ENCODE measurements around the gene PGBD5. TPM values are rescaled to one million over a fixed set of nuclear protein-coding genes. Genes with fewer than 3 reads are reported as not detected.

Gene PGBD5
- total and polyA plus RNA-seq, 2 of the 13 experiments (the other 11 are each of a cell fraction or from before 2014, with no cell fraction given), result 0.04 to 0.13 TPM

DNA sequence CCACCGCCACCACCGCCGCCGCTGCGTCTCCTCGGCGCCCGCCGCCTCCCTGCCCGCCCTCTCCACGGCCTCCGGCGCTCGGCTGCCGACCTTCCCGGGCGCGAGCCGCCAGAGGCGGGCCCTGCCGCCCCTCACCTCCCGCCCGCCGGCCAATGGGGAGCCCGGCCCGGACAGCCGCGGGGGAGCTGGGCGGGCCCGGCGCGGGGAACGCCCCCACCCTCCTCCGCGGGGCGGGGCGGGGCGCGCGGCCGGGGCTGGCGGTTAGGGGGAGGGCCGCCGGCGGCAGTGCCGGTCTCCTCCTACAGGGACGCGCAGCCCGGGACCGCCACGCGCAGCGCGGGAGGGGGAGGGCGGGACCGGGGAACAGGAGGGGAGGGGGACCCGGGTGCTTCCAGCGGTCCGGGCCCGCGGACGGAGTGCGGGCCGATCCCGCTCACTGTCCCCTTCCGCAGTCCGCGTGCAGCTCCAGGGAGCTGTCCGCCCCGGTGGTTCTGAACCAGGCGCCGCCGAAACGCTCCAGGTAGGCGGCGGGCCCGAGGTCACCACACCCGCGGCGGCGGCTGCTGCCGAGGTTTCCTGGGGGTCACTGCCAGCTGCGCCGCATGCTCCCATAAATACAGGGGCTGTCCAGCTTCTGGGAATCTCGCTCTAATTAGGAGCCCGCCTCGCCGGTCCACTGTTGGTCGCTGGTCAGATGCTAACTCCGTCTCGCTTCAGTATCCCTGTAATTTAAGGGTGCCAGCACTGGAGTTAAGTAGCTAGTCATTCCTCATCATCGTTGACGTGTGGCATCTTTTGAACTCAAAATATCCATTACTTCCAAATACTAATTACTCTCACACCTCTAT lies at the start of gene PGBD5 (continued):
- peak; percentile 93 for TF ChIP-seq KDM2A (CRISPR knock-in tag; IDR thresholded peaks at IDR 0.05; ENCODE audit: borderline replicate concordance, low read depth)
- TF ChIP-seq, protein P1, sequence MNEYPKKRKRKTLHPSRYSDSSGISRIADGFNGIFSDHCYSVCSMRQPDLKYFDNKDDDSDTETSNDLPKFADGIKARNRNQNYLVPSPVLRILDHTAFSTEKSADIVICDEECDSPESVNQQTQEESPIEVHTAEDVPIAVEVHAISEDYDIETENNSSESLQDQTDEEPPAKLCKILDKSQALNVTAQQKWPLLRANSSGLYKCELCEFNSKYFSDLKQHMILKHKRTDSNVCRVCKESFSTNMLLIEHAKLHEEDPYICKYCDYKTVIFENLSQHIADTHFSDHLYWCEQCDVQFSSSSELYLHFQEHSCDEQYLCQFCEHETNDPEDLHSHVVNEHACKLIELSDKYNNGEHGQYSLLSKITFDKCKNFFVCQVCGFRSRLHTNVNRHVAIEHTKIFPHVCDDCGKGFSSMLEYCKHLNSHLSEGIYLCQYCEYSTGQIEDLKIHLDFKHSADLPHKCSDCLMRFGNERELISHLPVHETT (CRISPR knock-in tag; conservative IDR thresholded peaks at IDR 0.05), result peak; percentile 77
- TF ChIP-seq EED (CRISPR knock-in tag; IDR thresholded peaks at IDR 0.05), result peak; percentile 56; the same call in 1 of the 2 replicates
- TF ChIP-seq DNMT3B (CRISPR knock-in tag; conservative IDR thresholded peaks at IDR 0.05), result peak; percentile 83; the same call in 1 of the 2 replicates
- TF ChIP-seq, protein P2, sequence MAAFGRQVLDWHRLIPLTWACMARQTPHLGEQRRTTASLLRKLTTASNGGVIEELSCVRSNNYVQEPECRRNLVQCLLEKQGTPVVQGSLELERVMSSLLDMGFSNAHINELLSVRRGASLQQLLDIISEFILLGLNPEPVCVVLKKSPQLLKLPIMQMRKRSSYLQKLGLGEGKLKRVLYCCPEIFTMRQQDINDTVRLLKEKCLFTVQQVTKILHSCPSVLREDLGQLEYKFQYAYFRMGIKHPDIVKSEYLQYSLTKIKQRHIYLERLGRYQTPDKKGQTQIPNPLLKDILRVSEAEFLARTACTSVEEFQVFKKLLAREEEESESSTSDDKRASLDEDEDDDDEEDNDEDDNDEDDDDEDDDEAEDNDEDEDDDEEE (CRISPR knock-in tag; IDR thresholded peaks at IDR 0.05), result peak; percentile 95
- peak; percentile 90 for TF ChIP-seq IKZF4 (CRISPR knock-in tag; IDR thresholded peaks at IDR 0.05; ENCODE audit: borderline replicate concordance, low read depth, not compliant biosample characterization)
- peak; percentile 42 for TF ChIP-seq XRCC5 (optimal IDR thresholded peaks at IDR 0.05; ENCODE audit: low read length)
- TF ChIP-seq, protein P3, sequence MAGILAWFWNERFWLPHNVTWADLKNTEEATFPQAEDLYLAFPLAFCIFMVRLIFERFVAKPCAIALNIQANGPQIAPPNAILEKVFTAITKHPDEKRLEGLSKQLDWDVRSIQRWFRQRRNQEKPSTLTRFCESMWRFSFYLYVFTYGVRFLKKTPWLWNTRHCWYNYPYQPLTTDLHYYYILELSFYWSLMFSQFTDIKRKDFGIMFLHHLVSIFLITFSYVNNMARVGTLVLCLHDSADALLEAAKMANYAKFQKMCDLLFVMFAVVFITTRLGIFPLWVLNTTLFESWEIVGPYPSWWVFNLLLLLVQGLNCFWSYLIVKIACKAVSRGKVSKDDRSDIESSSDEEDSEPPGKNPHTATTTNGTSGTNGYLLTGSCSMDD (CRISPR knock-in tag; IDR thresholded peaks at IDR 0.05), result peak; percentile 83; the same call in 1 of the 2 replicates
- no peak; the same call in none of the 2 replicates for TF ChIP-seq PHF20 (CRISPR knock-in tag; IDR thresholded peaks at IDR 0.05)
- TF ChIP-seq ZNF841 (CRISPR knock-in tag; IDR thresholded peaks at IDR 0.05; ENCODE audit: borderline replicate concordance), result no peak
- TF ChIP-seq ZNF160 (CRISPR knock-in tag; IDR thresholded peaks at IDR 0.05), result peak; percentile 53; the same call in 1 of the 2 replicates
- no peak for TF ChIP-seq ZNF720 (CRISPR knock-in tag; IDR thresholded peaks at IDR 0.05)
- no peak for TF ChIP-seq REXO4 (CRISPR knock-in tag; IDR thresholded peaks at IDR 0.05; ENCODE audit: borderline replicate concordance)
- TF ChIP-seq ZNF547 (CRISPR knock-in tag; IDR thresholded peaks at IDR 0.05), result peak; percentile 92
- TF ChIP-seq, protein P4, sequence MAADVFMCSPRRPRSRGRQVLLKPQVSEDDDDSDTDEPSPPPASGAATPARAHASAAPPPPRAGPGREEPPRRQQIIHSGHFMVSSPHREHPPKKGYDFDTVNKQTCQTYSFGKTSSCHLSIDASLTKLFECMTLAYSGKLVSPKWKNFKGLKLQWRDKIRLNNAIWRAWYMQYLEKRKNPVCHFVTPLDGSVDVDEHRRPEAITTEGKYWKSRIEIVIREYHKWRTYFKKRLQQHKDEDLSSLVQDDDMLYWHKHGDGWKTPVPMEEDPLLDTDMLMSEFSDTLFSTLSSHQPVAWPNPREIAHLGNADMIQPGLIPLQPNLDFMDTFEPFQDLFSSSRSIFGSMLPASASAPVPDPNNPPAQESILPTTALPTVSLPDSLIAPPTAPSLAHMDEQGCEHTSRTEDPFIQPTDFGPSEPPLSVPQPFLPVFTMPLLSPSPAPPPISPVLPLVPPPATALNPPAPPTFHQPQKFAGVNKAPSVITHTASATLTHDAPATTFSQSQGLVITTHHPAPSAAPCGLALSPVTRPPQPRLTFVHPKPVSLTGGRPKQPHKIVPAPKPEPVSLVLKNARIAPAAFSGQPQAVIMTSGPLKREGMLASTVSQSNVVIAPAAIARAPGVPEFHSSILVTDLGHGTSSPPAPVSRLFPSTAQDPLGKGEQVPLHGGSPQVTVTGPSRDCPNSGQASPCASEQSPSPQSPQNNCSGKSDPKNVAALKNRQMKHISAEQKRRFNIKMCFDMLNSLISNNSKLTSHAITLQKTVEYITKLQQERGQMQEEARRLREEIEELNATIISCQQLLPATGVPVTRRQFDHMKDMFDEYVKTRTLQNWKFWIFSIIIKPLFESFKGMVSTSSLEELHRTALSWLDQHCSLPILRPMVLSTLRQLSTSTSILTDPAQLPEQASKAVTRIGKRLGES (CRISPR knock-in tag; IDR thresholded peaks at IDR 0.05; ENCODE audit: borderline replicate concordance), result peak; percentile 88
- peak; percentile 93; the same call in 1 of the 2 replicates for TF ChIP-seq GPN1 (CRISPR knock-in tag; IDR thresholded peaks at IDR 0.05; ENCODE audit: borderline replicate concordance)
- TF ChIP-seq SRY (CRISPR knock-in tag; IDR thresholded peaks at IDR 0.05), result peak; percentile 72; the same call in 1 of the 2 replicates
- TF ChIP-seq, protein P5, sequence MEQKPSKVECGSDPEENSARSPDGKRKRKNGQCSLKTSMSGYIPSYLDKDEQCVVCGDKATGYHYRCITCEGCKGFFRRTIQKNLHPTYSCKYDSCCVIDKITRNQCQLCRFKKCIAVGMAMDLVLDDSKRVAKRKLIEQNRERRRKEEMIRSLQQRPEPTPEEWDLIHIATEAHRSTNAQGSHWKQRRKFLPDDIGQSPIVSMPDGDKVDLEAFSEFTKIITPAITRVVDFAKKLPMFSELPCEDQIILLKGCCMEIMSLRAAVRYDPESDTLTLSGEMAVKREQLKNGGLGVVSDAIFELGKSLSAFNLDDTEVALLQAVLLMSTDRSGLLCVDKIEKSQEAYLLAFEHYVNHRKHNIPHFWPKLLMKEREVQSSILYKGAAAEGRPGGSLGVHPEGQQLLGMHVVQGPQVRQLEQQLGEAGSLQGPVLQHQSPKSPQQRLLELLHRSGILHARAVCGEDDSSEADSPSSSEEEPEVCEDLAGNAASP (CRISPR knock-in tag; IDR thresholded peaks at IDR 0.05; ENCODE audit: borderline replicate concordance), result peak; percentile 83
- TF ChIP-seq TSC22D2 (CRISPR knock-in tag; IDR thresholded peaks at IDR 0.05; ENCODE audit: borderline replicate concordance), result peak; percentile 99
- TF ChIP-seq THAP11 (CRISPR knock-in tag; IDR thresholded peaks at IDR 0.05), result peak; percentile 47
- peak; percentile 60; the same call in 1 of the 2 replicates for TF ChIP-seq REPIN1 (CRISPR knock-in tag; IDR thresholded peaks at IDR 0.05; ENCODE audit: borderline replicate concordance, low read depth)
